Vagina (tissue), 2 donors: ENCODE data around the gene TNFAIP8L3.

Experiments used
- CTCF ChIP-seq, 3 experiments: fragments of 450-650 bp in 2 of 3; fragments of 200-600 bp in 1 of 3; sonication (generic) in 1 of 3; IDR thresholded peaks; one replicate each; pipeline ENCODE4 v1.5.1; 2017 to 2019; ENCODE audit warnings: antibody characterized with exemption in 3 of 3, mild to moderate bottlenecking in 2 of 3, moderate library complexity in 2 of 3
- POLR2A ChIP-seq, 2 donors: fragments of 450-650 bp; IDR thresholded peaks; one replicate each; pipeline ENCODE4 v1.6.1; 2017; ENCODE audit warnings: antibody characterized with exemption in 2 of 2, mild to moderate bottlenecking in 2 of 2, moderate library complexity in 2 of 2
- POLR2AphosphoS5 ChIP-seq, 2 donors: sonication (generic); formaldehyde crosslinking; IDR thresholded peaks; one replicate each; pipeline ENCODE4 v1.9.0; 2017; ENCODE audit warnings: antibody characterized with exemption in 2 of 2, mild to moderate bottlenecking in 2 of 2, low read depth in 1 of 2; ENCODE audit not compliant: insufficient read depth in 1 of 2

GRCh38 chr15:51095681-51096331 lies 1.1 kb upstream of the TNFAIP8L3 start:
- TF ChIP-seq CTCF (IDR thresholded peaks at IDR 0.05) (no peak), POLR2A (IDR thresholded peaks at IDR 0.05) (no peak), POLR2AphosphoS5 (IDR thresholded peaks at IDR 0.05; ENCODE audit: insufficient read depth in 1 of 2, low read depth in 1 of 2) (no peak)
